GM12878 (cell line): ENCODE measurements around the gene GALNT9. TPM values are rescaled to one million over a fixed set of nuclear protein-coding genes. Genes with fewer than 3 reads are reported as not detected.

Source experiments
- ATAC-seq: fragments of 200-7000 bp; cut with Tn5 transposase; 3 replicates; pipeline ENCODE4 v1.9.1; 2020; ENCODE audit warnings: mild to moderate bottlenecking, moderate library complexity
- BruUV-seq: library from RNA; stranded (reverse); fragments of 400-500 nt; replicated peaks from 2 replicates; lab custom pipeline; 2021; lab: Mats Ljungman, UMichigan
- CTCF ChIA-PET: fragments of 300-600 bp; sonication (Branson Sonifier 250); formaldehyde crosslinking; extraction: SDS; loops from one replicate; lab custom pipeline; 2021; ENCODE audit warnings: inconsistent platforms; lab: Yijun Ruan, JAX
- POLR2A ChIA-PET: fragments of 350-600 bp; formaldehyde crosslinking; extraction: SDS; loops from one replicate; lab custom pipeline; 2021; ENCODE audit warnings: inconsistent platforms; lab: Charles Lee
- RAD21 ChIA-PET: fragments of 300-600 bp; sonication (Branson Sonifier 250); formaldehyde crosslinking; loops from one replicate; lab custom pipeline; 2023; ENCODE audit warnings: antibody characterized with exemption; ENCODE audit not compliant: unreplicated experiment; lab: Charles Lee
- SMC1A ChIA-PET: fragments of 300-600 bp; sonication (Branson Sonifier 250); formaldehyde crosslinking; loops from one replicate; lab custom pipeline; 2023; ENCODE audit not compliant: unreplicated experiment, uncharacterized antibody; lab: Charles Lee
- DNase-seq: peaks from one replicate; pipeline ENCODE4 v3.0.0-alpha.2; 2011; ENCODE audit warnings: low read depth, low spot score
- FAIRE-seq: peaks from 3 replicates; lab custom pipeline; 2011; peaks lifted over from hg19 to GRCh38; lab: Jason Lieb, UNC
- H2AFZ ChIP-seq: 2 replicates; pipeline ENCODE4 v1.6.0; 2011; ENCODE audit warnings: low read depth, low read length, control low read depth; ENCODE audit not compliant: control insufficient read depth
- H3K27ac ChIP-seq: 2 replicates; pipeline ENCODE4 v1.5.1; 2011; ENCODE audit warnings: control low read depth; ENCODE audit not compliant: control insufficient read depth, insufficient read depth
- H3K27me3 ChIP-seq, 2 experiments: replicated peaks in 1 of 2; 2 replicates each; pipeline versions ENCODE4 v1.6.0 to v1.6.1; 2011; ENCODE audit warnings: low read length in 1 of 2; ENCODE audit not compliant: control insufficient read depth in 2 of 2, insufficient read depth in 2 of 2
- H3K36me3 ChIP-seq, 2 experiments: 2 replicates each; pipeline ENCODE4 v1.5.1; 2011; ENCODE audit warnings: low read length in 1 of 2; ENCODE audit not compliant: control insufficient read depth in 2 of 2, insufficient read depth in 2 of 2
- H3K4me1 ChIP-seq: 2 replicates; pipeline ENCODE4 v1.6.1; 2011; ENCODE audit warnings: mild to moderate bottlenecking, low read length, moderate library complexity, mixed read lengths; ENCODE audit not compliant: control insufficient read depth, insufficient read depth
- H3K4me2 ChIP-seq: 2 replicates; pipeline ENCODE4 v1.6.0; 2011; ENCODE audit warnings: control low read depth; ENCODE audit not compliant: control insufficient read depth, insufficient read depth
- H3K4me3 ChIP-seq: fragments of 200-600 bp; sonication (generic); 2 replicates; pipeline ENCODE4 v1.5.1; 2016
- H3K79me2 ChIP-seq: 2 replicates; pipeline ENCODE4 v1.6.0; 2011; ENCODE audit warnings: low read length; ENCODE audit not compliant: control insufficient read depth, insufficient read depth
- H3K9ac ChIP-seq: 2 replicates; pipeline ENCODE4 v1.8.0; 2011; ENCODE audit warnings: low read length, control low read depth, mixed read lengths; ENCODE audit not compliant: control insufficient read depth, insufficient read depth
- H3K9me3 ChIP-seq: replicated peaks from 3 replicates; pipeline ENCODE4 v1.5.1; 2011; ENCODE audit warnings: mild to moderate bottlenecking, low read length; ENCODE audit not compliant: control insufficient read depth, insufficient read depth
- H4K20me1 ChIP-seq: 2 replicates; pipeline ENCODE4 v1.6.0; 2011; ENCODE audit not compliant: control insufficient read depth, insufficient read depth
- CEBPB ChIP-seq, 2 experiments: fragments of 150-350 bp in 1 of 2; IDR thresholded peaks; 2 replicates each; pipeline ENCODE4 v1.6.1; 2012 to 2014; ENCODE audit warnings: low read depth in 2 of 2, low read length in 2 of 2, borderline replicate concordance in 1 of 2, inconsistent platforms in 1 of 2
- CTCF ChIP-seq, 3 experiments: IDR thresholded peaks in 2 of 3; conservative IDR thresholded peaks in 1 of 3; 2 replicates each; pipeline ENCODE4 v1.5.1; 2011; ENCODE audit warnings: low read depth in 3 of 3, low read length in 3 of 3, mild to moderate bottlenecking in 3 of 3, control low read depth in 2 of 3, moderate library complexity in 2 of 3, inconsistent platforms in 1 of 3, mixed read lengths in 1 of 3; ENCODE audit not compliant: control insufficient read depth in 2 of 3, insufficient read depth in 1 of 3; ENCODE audit errors: extremely low read depth in 1 of 3
- FOXK2 ChIP-seq: fragments of 450-650 bp; IDR thresholded peaks from 2 replicates; pipeline ENCODE4 v1.6.1; 2017; ENCODE audit warnings: mild to moderate bottlenecking, moderate library complexity
- FOXM1 ChIP-seq: IDR thresholded peaks from 2 replicates; pipeline ENCODE4 v1.6.1; 2012; ENCODE audit warnings: low read depth, mild to moderate bottlenecking, inconsistent platforms, low read length, moderate library complexity
- IKZF2 ChIP-seq, 2 experiments: fragments of 450-650 bp; IDR thresholded peaks; 2 replicates each; pipeline ENCODE4 v1.6.1; 2017; ENCODE audit warnings: mild to moderate bottlenecking in 2 of 2, moderate library complexity in 2 of 2
- IRF3 ChIP-seq: fragments of 450-650 bp; IDR thresholded peaks from 2 replicates; pipeline ENCODE4 v1.6.1; 2014; ENCODE audit warnings: mild to moderate bottlenecking
- NBN ChIP-seq: fragments of 450-650 bp; IDR thresholded peaks from 2 replicates; pipeline ENCODE4 v1.6.1; 2016
- NFIC ChIP-seq: IDR thresholded peaks from 2 replicates; pipeline ENCODE4 v1.6.1; 2012; ENCODE audit warnings: low read depth, mild to moderate bottlenecking, inconsistent platforms, low read length, moderate library complexity
- NR2F1 ChIP-seq: fragments of 450-650 bp; conservative IDR thresholded peaks from 2 replicates; pipeline ENCODE4 v1.6.1; 2017; ENCODE audit warnings: mild to moderate bottlenecking
- PKNOX1 ChIP-seq: fragments of 450-650 bp; IDR thresholded peaks from 2 replicates; pipeline ENCODE4 v1.6.1; 2016; ENCODE audit warnings: mild to moderate bottlenecking
- PML ChIP-seq: IDR thresholded peaks from 2 replicates; pipeline ENCODE4 v1.6.1; 2012; ENCODE audit warnings: low read length, inconsistent platforms
- RELB ChIP-seq: fragments of 450-650 bp; IDR thresholded peaks from 2 replicates; pipeline ENCODE4 v1.6.1; 2017; ENCODE audit warnings: low read depth, mild to moderate bottlenecking, moderate library complexity
- RFX5 ChIP-seq: IDR thresholded peaks from 2 replicates; pipeline ENCODE4 v1.6.1; 2011; ENCODE audit warnings: low read depth, low read length, improper control_type of control experiment
- ZNF217 ChIP-seq: fragments of 450-650 bp; IDR thresholded peaks from 2 replicates; pipeline ENCODE4 v1.6.1; 2017; ENCODE audit warnings: antibody characterized with exemption, mild to moderate bottlenecking
- ZNF274 ChIP-seq: IDR thresholded peaks from one replicate; pipeline ENCODE4 v1.8.0; 2011; ENCODE audit not compliant: insufficient read length, insufficient read depth
- ZSCAN29 ChIP-seq: fragments of 450-650 bp; IDR thresholded peaks from 2 replicates; pipeline ENCODE4 v1.6.1; 2017; ENCODE audit warnings: mild to moderate bottlenecking, moderate library complexity
- WGBS: methylation state at CpG from one replicate; pipeline ENCODE4 v1.1.6; 2016; ENCODE audit warnings: low lambda C conversion rate; ENCODE audit not compliant: insufficient replicate concordance, insufficient coverage; ENCODE audit errors: missing lambda C conversion rate; 5-methylcytosine and 5-hydroxymethylcytosine counted together
- in situ Hi-C: fragments of 300-500 bp; cut with MboI; formaldehyde crosslinking; loops from 9 replicates; pipeline ENCODE4 v1.14.3; 2018; ENCODE audit warnings: mixed read lengths
- intact Hi-C: fragments of 100-400 bp; cut with micrococcal nuclease; formaldehyde crosslinking; loops from one replicate; pipeline ENCODE4 v1.14.2; 2022; ENCODE audit not compliant: unreplicated experiment
- polyA plus RNA-seq, 11 experiments: library from polyadenylated mRNA; depleted of rRNA in 4 of 11; unstranded in 6 of 11; stranded (reverse) in 5 of 11; fragments of >200 nt; fragmentation: Nextera tagmentation in 4 of 11; fragmentation: Illumina TruSeq in 1 of 11; extraction: Ambion mirVana in 4 of 11; extraction: Trizol in 1 of 11; gene quantifications; 1 replicate in 1 of 11; 2 replicates in 10 of 11; pipeline versions ENCODE4 v1.2.1 to v1.2.3, GENCODE V29; 2011 to 2016; ENCODE audit warnings: inconsistent platforms in 2 of 11, missing spikeins in 2 of 11, low read depth in 1 of 11
- total RNA-seq, 4 experiments: library from RNA; depleted of rRNA in 3 of 4; stranded (reverse); fragments of >200 nt in 3 of 4; fragmentation: Illumina TruSeq in 1 of 4; extraction: Trizol in 1 of 4; gene quantifications; 2 replicates each; pipeline versions ENCODE4 v1.2.1 to v1.2.3, GENCODE V29; 2013 to 2021

Gene GALNT9
- total and polyA plus RNA-seq, 10 of the 15 experiments (the other 5 are each of a cell fraction or from before 2014, with no cell fraction given) = 0.04 TPM; not detected in 9

- Histone ChIP-seq H3K4me1 (no peaks in the 10 kb centered on the region), H3K79me2 (no peaks in the 10 kb centered on the region), H3K4me2 (no peak overlapping the region), H3K9ac (no peak overlapping the region), H3K36me3 (no peaks in the 10 kb centered on the region), H3K4me3 (no peak overlapping the region), H3K27ac (no peak overlapping the region), H3K27me3 (no peaks in the 10 kb centered on the region), H3K9me3 (no peaks in the 10 kb centered on the region; the same call in 2 of the 3 replicates), H2AFZ (no peak overlapping the region), H4K20me1 (no peaks in the 10 kb centered on the region)
- intact Hi-C loops = no loop called here
- FAIRE-seq = no peak
- no peak for ATAC-seq
- BruUV-seq = no TSS peak
- 58% methylated on average over 31 of the region's 33 CpGs for WGBS
- ChIA-PET POLR2A (no interaction called here), SMC1A (no interaction called here), CTCF (no interaction called here), RAD21 (no interaction called here)
- TF ChIP-seq CTCF (IDR thresholded peaks at IDR 0.05 in 2 of 3, conservative IDR thresholded peaks at IDR 0.05 in 1 of 3; ENCODE audit: control insufficient read depth in 2 of 3, extremely low read depth in 1 of 3, insufficient read depth in 1 of 3, low read depth in 3 of 3, low read length in 3 of 3) (no peak), IKZF2 (IDR thresholded peaks at IDR 0.05) (no peak), RELB (no peak), RFX5 (no peak), NFIC (no peak), FOXK2 (no peak), CEBPB (IDR thresholded peaks at IDR 0.05; ENCODE audit: borderline replicate concordance in 1 of 2, low read depth in 2 of 2, low read length in 2 of 2) (no peak), IRF3 (no peak), ZNF274 (no peak), FOXM1 (no peak), NR2F1 (no peak), ZNF217 (no peak), NBN (no peak), PKNOX1 (no peak), ZSCAN29 (no peak), PML (no peak)
- DNase-seq = no peak
- in situ Hi-C loops = no loop called here
Measured at GRCh38 chr12:132347176-132347855, 17.9 kb upstream of the GALNT9 start.
